Stimulated activated CD4-positive, alpha-beta T cell treated with anti-CD3 and anti-CD28 coated beads, TNF-alpha, amount 100 ng/mL, for 48 hours (primary cell): ENCODE data around the gene NAGS.
"Not testable (repeated sequence)": the region's sequence is repeated elsewhere in the genome, so short reads cannot be mapped to it uniquely, and the experiment has no call there.

Experiments
- DNase-seq, 3 donors: peaks; one replicate each; pipeline ENCODE4 v3.0.0-alpha.2; 2020; ENCODE audit warnings: low read depth in 3 of 3

Gene NAGS

GRCh38 chr17:44004077-44004760, at the start of gene NAGS:
TSS of gene NAGS (plus strand) at chr17:44004622. CDS start at chr17:44004664, 42 bp downstream.
- no peak for DNase-seq

GRCh38 chr17:43956222-43956621, 48.2 kb upstream of the NAGS start:
- DNase-seq, result no peak

- DNase-seq, result no peak
Measured at GRCh38 chr17:43958748-43959352, 45.6 kb upstream of the NAGS start.

GRCh38 chr17:43961292-43961691, 43.1 kb upstream of the NAGS start:
- DNase-seq, result not testable (repeated sequence)

GRCh38 chr17:43961954-43962353, 42.5 kb upstream of the NAGS start:
- DNase-seq, result no peak

GRCh38 chr17:43962479-43962878, 41.9 kb upstream of the NAGS start:
- DNase-seq, result no peak

- DNase-seq, result no peak
Measured at GRCh38 chr17:43966276-43966675, 38.1 kb upstream of the NAGS start.

GRCh38 chr17:43967251-43967875, 37.1 kb upstream of the NAGS start:
- DNase-seq, result no peak

GRCh38 chr17:43970366-43970765, 34.1 kb upstream of the NAGS start:
- DNase-seq, result no peak

- not testable (repeated sequence) for DNase-seq
Measured at GRCh38 chr17:43971436-43971835, 33.0 kb upstream of the NAGS start.

GRCh38 chr17:43972444-43973212, 31.8 kb upstream of the NAGS start:
- DNase-seq, result not testable (repeated sequence)

- no peak for DNase-seq
Measured at GRCh38 chr17:43974382-43975266, 29.8 kb upstream of the NAGS start.

GRCh38 chr17:43975898-43976297, 28.5 kb upstream of the NAGS start:
- no peak for DNase-seq

GRCh38 chr17:43976963-43977837, 27.2 kb upstream of the NAGS start:
- no peak for DNase-seq

- no peak for DNase-seq
Measured at GRCh38 chr17:43978078-43978477, 26.3 kb upstream of the NAGS start.

GRCh38 chr17:43979011-43979410, 25.4 kb upstream of the NAGS start:
- no peak for DNase-seq

GRCh38 chr17:43979671-43980070, 24.8 kb upstream of the NAGS start:
- DNase-seq, result no peak

- DNase-seq, result no peak
Measured at GRCh38 chr17:43982171-43982570, 22.3 kb upstream of the NAGS start.

- DNase-seq, result no peak
Measured at GRCh38 chr17:43983196-43983514, 21.3 kb upstream of the NAGS start.
